ENCODE data around the gene TUBB4A. TPM values are rescaled to one million over a fixed set of nuclear protein-coding genes. Genes with fewer than 3 reads are reported as not detected.

The TUBB4A gene
- polyA plus RNA-seq, 1 donor from 2014 or later, result 17.8 TPM

GRCh38 chr19:6470173-6470572 is 31.9 kb downstream of the TUBB4A start:
- Histone ChIP-seq H3K4me2 (ENCODE audit: low read length) (no peak overlapping the region), H3K4me3 (ENCODE audit: low read length) (no peak overlapping the region), H3K9ac (ENCODE audit: low read length) (no peak overlapping the region), H4K20me1 (ENCODE audit: insufficient read depth) (no peaks in the 10 kb centered on the region), H3K79me2 (replicated peaks; ENCODE audit: insufficient read depth, low read length) (no peaks in the 10 kb centered on the region), H3K9me3 (ENCODE audit: low read length) (no peaks in the 10 kb centered on the region), H3K9me2 (ENCODE audit: insufficient read depth, low read length) (no peaks in the 10 kb centered on the region), H3K27me3 (ENCODE audit: insufficient read depth, low read depth, low read length) (peaks cover 8% of the 10 kb centered on the region), H3K36me3 (ENCODE audit: insufficient read depth, low read length) (no peaks in the 10 kb centered on the region), H2AFZ (ENCODE audit: low read depth, low read length) (no peak overlapping the region), H3F3A (ENCODE audit: insufficient read depth, low read length, poor library complexity, severe bottlenecking) (no peaks in the 10 kb centered on the region), H3K27ac (ENCODE audit: low read length) (no peak overlapping the region)
- no peak for TF ChIP-seq POLR2AphosphoS5 (IDR thresholded peaks at IDR 0.05)
- no peak for TF ChIP-seq SMC3 (conservative IDR thresholded peaks at IDR 0.05; ENCODE audit: poor library complexity)
- TF ChIP-seq MXI1 (conservative IDR thresholded peaks at IDR 0.05; ENCODE audit: poor library complexity, severe bottlenecking), result no peak
- no peak for TF ChIP-seq EP300 (conservative IDR thresholded peaks at IDR 0.05; ENCODE audit: poor library complexity, severe bottlenecking)
- TF ChIP-seq EZH2 (IDR thresholded peaks at IDR 0.05; ENCODE audit: borderline replicate concordance, insufficient read depth, low read length, poor library complexity, severe bottlenecking), result no peak

GRCh38 chr19:6467384-6467783 is 34.7 kb downstream of the TUBB4A start:
- H3K4me3 ChIP-seq (ENCODE audit: low read length), result no peak overlapping the region
- H3K9me2 ChIP-seq (ENCODE audit: insufficient read depth, low read length), result no peaks in the 10 kb centered on the region
- H4K20me1 ChIP-seq (ENCODE audit: insufficient read depth), result no peaks in the 10 kb centered on the region
- peaks cover 32% of the 10 kb centered on the region for H3K27me3 ChIP-seq (ENCODE audit: insufficient read depth, low read depth, low read length)
- H3F3A ChIP-seq (ENCODE audit: insufficient read depth, low read length, poor library complexity, severe bottlenecking), result no peaks in the 10 kb centered on the region
- H2AFZ ChIP-seq (ENCODE audit: low read depth, low read length), result no peak overlapping the region
- no peaks in the 10 kb centered on the region for H3K79me2 ChIP-seq (replicated peaks; ENCODE audit: insufficient read depth, low read length)
- no peaks in the 10 kb centered on the region for H3K9me3 ChIP-seq (ENCODE audit: low read length)
- H3K36me3 ChIP-seq (ENCODE audit: insufficient read depth, low read length), result no peaks in the 10 kb centered on the region
- H3K4me2 ChIP-seq (ENCODE audit: low read length), result no peak overlapping the region
- no peak overlapping the region for H3K27ac ChIP-seq (ENCODE audit: low read length)
- H3K9ac ChIP-seq (ENCODE audit: low read length), result no peak overlapping the region
- TF ChIP-seq CTCF (IDR thresholded peaks at IDR 0.05; ENCODE audit: poor library complexity, severe bottlenecking), result no peak
- TF ChIP-seq RAD21 (conservative IDR thresholded peaks at IDR 0.05), result no peak
- TF ChIP-seq, protein P1, sequence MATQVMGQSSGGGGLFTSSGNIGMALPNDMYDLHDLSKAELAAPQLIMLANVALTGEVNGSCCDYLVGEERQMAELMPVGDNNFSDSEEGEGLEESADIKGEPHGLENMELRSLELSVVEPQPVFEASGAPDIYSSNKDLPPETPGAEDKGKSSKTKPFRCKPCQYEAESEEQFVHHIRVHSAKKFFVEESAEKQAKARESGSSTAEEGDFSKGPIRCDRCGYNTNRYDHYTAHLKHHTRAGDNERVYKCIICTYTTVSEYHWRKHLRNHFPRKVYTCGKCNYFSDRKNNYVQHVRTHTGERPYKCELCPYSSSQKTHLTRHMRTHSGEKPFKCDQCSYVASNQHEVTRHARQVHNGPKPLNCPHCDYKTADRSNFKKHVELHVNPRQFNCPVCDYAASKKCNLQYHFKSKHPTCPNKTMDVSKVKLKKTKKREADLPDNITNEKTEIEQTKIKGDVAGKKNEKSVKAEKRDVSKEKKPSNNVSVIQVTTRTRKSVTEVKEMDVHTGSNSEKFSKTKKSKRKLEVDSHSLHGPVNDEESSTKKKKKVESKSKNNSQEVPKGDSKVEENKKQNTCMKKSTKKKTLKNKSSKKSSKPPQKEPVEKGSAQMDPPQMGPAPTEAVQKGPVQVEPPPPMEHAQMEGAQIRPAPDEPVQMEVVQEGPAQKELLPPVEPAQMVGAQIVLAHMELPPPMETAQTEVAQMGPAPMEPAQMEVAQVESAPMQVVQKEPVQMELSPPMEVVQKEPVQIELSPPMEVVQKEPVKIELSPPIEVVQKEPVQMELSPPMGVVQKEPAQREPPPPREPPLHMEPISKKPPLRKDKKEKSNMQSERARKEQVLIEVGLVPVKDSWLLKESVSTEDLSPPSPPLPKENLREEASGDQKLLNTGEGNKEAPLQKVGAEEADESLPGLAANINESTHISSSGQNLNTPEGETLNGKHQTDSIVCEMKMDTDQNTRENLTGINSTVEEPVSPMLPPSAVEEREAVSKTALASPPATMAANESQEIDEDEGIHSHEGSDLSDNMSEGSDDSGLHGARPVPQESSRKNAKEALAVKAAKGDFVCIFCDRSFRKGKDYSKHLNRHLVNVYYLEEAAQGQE (IDR thresholded peaks at IDR 0.05; ENCODE audit: borderline replicate concordance), result no peak
- TF ChIP-seq EP300 (conservative IDR thresholded peaks at IDR 0.05; ENCODE audit: poor library complexity, severe bottlenecking), result no peak

All from neural cell (in vitro differentiated cells).